GM13977 (cell line): ENCODE measurements around the gene SERPINB8.
"Not testable (repeated sequence)": the region's sequence is repeated elsewhere in the genome, so short reads cannot be mapped to it uniquely, and the experiment has no call there.

Experiments
- DNase-seq: peaks from one replicate; pipeline ENCODE4 v3.0.0; 2012; ENCODE audit warnings: low spot score
- in situ Hi-C: fragments of 300-500 bp; cut with MboI; formaldehyde crosslinking; loops from one replicate; pipeline ENCODE4 v1.12.0; 2022; ENCODE audit warnings: low sequenced_read_pairs, low pct_unique_long_range_greater_than_20kb, mixed read lengths, inconsistent platforms; ENCODE audit not compliant: unreplicated experiment
- TF ChIP-seq, protein P1 (sequence below): IDR thresholded peaks from 2 replicates; pipeline ENCODE4 v1.5.1; 2012; ENCODE audit warnings: mild to moderate bottlenecking, control low read depth; ENCODE audit not compliant: insufficient read depth; ENCODE audit errors: extremely low read depth, missing control alignments

SERPINB8 gene

DNA sequence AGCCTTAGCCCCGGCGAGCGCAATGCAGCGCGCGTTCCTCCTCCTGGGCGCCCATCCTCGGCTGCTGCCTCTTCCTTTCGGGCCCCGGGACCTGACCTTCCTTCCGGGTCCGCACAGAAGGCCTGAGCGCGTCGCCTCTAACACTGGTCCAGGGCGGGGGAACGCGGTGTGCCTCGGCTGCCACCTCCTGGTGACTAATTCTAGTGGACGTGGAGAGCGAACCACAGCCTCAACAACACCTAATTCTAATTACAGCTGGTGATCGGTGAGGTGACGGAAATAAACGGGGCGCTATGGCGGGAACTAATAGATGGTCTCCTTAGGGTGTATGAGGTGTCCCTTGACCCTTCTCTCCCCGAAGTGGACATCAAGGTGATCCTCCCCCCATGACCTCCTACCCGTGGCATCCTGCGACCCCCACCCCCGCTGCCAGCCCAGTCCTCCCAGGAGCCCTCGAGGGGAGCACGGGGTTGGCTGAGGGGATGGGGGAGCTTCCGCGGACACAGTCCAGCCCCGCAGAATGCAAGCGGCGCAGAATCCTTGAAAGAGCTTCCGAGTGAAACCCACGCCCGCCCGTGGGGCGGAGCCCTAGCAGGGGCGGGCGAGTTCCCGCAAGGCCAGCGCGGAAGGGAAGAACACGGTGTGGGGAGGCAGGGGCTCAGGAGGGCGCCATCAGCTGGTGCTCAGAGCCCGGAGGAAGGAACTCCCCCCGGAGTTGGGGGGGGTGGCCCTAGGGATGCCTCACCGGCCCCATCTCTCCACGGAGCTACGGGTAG is 33.5 kb upstream of the SERPINB8 start:
- TF ChIP-seq, protein P1, sequence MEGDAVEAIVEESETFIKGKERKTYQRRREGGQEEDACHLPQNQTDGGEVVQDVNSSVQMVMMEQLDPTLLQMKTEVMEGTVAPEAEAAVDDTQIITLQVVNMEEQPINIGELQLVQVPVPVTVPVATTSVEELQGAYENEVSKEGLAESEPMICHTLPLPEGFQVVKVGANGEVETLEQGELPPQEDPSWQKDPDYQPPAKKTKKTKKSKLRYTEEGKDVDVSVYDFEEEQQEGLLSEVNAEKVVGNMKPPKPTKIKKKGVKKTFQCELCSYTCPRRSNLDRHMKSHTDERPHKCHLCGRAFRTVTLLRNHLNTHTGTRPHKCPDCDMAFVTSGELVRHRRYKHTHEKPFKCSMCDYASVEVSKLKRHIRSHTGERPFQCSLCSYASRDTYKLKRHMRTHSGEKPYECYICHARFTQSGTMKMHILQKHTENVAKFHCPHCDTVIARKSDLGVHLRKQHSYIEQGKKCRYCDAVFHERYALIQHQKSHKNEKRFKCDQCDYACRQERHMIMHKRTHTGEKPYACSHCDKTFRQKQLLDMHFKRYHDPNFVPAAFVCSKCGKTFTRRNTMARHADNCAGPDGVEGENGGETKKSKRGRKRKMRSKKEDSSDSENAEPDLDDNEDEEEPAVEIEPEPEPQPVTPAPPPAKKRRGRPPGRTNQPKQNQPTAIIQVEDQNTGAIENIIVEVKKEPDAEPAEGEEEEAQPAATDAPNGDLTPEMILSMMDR: peak; percentile 86
- in situ Hi-C loops: no loop called here
- DNase-seq: peak; percentile 79

DNA sequence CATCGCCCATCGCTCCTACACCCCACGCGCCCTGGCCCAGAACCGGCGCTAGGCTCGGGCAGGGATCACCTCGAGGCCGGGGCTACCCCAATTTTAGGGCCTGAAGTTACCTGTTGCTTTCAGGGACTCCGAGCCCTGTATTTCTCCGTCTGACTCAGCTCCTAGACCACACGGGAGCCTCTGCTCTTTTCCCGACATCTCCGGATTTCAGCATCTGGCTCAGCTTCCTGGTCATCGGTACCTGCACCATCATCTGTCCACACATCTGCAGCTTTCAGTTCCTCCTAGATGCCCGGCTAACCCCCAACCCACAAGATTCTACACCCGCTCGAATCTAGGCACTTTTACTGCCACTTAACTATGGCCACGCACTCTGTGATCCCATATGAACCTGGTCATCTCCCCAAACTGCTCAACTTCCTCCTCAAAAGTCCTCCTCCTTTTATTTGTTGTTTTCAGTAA is 32.9 kb upstream of the SERPINB8 start:
- TF ChIP-seq, protein P1: no peak
- no peak for DNase-seq
- in situ Hi-C loops: no loop called here

DNA sequence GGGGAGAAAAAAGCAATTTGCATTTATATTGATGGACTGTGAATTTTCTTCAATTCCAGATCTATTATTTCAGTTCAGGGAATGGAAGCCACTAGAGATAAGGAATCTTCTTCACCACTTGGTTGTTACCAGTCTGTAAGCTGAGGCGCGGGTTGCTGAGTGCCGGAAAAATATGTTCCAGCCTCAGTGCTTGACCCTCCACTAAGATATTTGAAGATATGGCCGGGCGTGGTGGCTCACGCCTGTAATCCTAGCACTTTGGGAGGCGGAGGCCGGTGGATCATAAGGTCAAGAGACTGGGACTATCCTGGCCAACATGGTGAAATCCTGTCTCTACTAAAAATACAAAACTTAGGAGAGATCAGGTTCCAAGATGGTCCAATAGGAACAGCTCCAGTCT is 29.9 kb upstream of the SERPINB8 start:
- TF ChIP-seq, protein P1: no peak
- no peak for DNase-seq
- in situ Hi-C loops: no loop called here

DNA sequence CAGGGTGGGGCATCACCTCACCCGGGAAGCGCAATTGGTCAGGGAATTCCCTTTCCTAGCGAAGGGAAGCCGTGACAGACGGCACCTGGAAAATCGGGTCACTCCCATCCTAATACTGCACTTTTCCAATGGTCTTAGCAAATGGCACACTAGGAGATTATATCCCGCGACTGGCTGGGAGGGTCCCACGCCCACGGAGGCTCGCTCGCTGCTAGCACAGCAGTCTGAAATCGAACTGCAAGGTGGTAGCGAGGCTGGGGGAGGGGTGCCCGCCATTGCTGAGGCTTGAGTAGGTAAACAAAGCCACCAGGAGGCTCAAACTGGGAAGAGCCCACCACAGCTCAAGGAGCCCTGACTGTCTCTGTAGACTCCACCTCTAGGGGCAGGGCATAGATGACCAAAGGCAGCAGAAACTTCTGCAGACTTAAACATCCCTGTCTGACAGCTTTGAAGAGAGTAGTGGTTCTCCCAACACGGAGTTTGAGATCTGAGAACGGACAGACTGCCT is 29.3 kb upstream of the SERPINB8 start:
- in situ Hi-C loops, DNase-seq: not testable (repeated sequence)

DNA sequence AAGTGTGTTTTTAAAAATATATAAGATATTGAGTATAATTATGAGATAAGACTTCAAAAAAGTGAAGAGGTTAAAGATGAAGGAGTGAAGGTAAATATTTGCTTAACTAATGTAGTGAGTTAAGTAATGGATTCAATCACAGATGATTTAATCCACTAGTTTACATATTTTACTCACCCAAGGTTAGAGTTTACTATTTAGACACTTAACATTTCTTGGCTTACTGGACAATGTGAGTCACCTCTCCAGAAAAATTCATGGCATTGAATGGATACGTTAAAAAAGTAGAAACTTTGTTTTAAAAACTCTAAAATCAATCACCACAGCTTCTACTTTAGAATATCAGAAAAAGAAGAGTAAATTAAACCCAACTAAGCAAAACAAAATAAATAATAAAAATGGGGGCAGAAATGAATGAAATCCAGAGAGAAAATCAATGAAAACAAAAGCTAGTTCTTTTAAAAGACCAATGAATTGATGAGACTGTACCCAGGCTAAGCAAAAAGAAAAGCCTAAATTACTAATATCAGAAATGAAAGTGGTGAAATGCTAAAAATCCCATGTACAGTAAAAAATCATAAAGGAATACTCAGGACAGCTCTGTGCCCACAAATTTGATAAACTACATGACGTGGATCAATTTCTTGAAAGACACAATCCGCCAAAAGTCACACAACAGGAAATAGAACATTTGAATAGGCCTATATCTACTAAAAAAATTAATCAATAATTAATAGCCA is 22.7 kb upstream of the SERPINB8 start:
- in situ Hi-C loops: no loop called here
- TF ChIP-seq, protein P1: no peak

DNA sequence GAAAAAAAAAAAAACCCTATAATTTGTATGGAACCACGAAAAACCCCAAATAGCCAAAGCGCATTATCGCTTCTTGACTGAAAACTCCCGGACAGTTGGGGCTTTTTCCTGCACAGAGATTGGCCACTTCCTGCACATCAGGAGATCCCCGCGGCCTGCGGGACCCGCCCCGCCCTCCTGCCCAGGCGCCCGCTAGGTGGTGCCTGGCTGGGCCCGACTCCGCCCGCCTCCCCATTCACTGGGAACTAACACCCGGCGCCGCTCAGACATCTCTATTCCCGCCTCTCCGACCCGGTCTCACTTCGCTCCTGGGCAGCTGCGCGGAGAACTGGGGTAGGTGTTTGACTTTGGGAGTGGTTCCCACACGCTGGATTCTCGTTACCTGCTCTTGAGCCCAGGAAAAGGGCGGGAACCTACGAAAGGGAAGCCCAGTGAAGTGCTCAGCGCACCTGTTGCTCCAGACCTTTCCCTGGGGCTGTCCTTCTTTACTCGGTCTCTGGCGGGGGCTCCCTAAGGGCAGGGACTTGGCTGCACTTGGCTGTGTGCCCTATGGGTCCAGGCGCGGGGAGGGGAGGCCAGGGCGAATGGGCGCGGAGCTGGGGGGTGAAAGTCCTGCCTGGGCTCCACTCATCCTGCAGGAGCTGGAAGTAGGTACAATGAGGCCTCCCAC is 20.7 kb upstream of the SERPINB8 start, which contains the start of gene HMSD:
Gene HMSD (plus strand): TSS at position 234 of the 670 bp plus-strand sequence. CDS start 4,155 bp downstream, outside the sequence.
- peak; percentile 78 for DNase-seq
- in situ Hi-C loops: no loop called here
- TF ChIP-seq, protein P1: peak; percentile 52

More for the DNA sequence above, 22.7 kb upstream of the SERPINB8 start:
- DNase-seq: no peak
